Adipose tissue (tissue), 3 donors: ENCODE results near the gene GRM8. TPM values are rescaled to one million over a fixed set of nuclear protein-coding genes. Genes with fewer than 3 reads are reported as not detected.
"Not testable (repeated sequence)": the region's sequence is repeated elsewhere in the genome, so short reads cannot be mapped to it uniquely, and the experiment has no call there.

Experiments
- H3K27ac ChIP-seq: one replicate; pipeline ENCODE4 v1.5.1; 2013; ENCODE audit warnings: low read depth, low read length
- WGBS, 3 donors: extraction: QIAGEN DNeasy Blood & Tissue Kit; methylation state at CpG; one replicate each; pipeline ENCODE4 v1.1.7; 2013; 5-methylcytosine and 5-hydroxymethylcytosine counted together
- polyA plus RNA-seq, 3 donors: library from polyadenylated mRNA; stranded (reverse); fragments of 200-250 nt; gene quantifications; one replicate each; pipeline ENCODE4 v1.2.3, GENCODE V29; 2013
- donor health status: healthy with polysubstance abuse.
- donor health status: Bipolar disorder and iron deficiency.
- donor health status: healthy.

The GRM8 gene
- polyA plus RNA-seq, 3 donors = 0.07 to 0.08 TPM; not detected in 1

DNA sequence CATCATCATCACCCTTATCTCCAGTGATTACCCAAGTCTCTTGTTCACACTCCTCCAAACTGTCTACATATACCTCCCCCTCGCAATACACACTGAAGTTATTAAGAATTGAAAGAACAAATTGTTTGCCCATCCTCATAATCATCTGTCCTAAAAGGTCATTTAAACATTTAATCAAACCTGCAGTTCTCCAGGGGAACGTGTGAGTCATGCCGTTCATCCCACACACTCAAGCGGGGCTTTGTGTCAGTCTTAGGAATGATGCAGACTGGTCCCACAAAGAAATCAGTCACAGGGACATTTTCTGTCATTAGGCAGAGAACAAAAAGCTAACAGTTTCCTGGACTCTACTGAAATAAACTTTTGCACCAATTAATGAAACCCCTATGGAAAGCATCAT, 365.2 kb downstream of the GRM8 start:
- H3K27ac ChIP-seq = not testable (repeated sequence)
- 52 to 60% (median 59%) methylated on average over 4 of the region's 4 CpGs for WGBS, 3 donors

DNA sequence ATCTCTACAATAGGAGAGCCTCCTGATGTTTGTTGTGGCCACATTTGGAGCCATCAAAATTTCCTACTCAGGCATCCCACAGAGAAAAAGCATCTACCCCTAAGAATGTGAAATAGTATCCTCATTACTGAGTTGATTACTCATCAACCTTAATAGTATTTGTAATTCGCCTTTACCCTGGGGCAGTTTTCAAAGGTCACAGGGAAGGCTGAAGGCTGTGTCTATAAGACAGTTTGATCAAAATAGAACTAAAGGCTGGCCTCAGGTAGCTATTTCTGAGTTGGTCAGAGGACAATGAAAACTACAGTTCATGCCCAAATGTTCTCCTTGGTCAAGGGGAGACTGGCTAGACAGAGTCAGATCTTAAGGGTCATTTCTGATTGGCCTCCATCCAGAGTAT, 370.0 kb downstream of the GRM8 start:
- H3K27ac ChIP-seq = not testable (repeated sequence)
- 84 to 100% (median 85%) methylated on average over 1 of the region's 1 CpG for WGBS, 3 donors

DNA sequence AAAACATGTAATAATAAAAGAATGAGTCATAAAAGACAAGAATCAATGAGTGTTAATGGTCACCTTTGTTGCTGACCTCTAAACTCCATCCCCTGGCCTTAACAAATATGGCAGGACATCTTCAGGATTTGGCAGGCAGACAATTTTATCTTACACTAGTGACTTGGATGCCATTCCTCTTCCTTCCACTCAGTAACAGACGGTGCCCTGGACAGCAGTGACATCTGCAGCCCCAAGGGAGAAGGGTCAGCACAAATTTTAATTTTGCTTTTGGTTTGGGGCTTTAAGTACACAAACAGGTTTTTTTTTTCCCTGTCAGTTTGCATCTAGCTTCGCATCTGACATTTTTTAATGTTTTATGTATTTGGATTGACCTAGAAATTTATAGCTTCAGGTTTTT, 370.8 kb downstream of the GRM8 start:
- not testable (repeated sequence) for H3K27ac ChIP-seq
- 55 to 86% (median 58%) methylated on average over 2 of the region's 2 CpGs for WGBS, 3 donors

DNA sequence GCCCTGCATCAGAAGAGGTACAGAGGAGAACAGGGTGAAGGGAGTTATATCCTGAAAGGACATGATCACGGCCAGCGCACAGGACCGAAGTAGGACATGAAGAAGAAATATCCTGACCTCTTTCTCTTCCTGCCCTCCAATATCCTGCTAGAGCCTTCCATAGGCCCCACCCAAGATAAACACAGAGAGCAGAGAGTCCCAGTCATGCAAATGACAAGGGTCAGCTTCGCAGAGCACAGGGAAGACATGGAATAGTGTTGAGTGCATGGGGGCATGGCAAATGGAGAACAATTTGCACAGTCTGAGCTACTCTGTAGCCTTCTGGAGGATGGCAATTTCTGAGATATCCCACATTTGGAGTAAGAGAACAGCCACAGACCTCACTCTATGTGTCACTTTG, 371.4 kb downstream of the GRM8 start:
- 79 to 95% (median 84%) methylated on average over 4 of the region's 4 CpGs for WGBS, 3 donors
- no peak overlapping the region for H3K27ac ChIP-seq

DNA sequence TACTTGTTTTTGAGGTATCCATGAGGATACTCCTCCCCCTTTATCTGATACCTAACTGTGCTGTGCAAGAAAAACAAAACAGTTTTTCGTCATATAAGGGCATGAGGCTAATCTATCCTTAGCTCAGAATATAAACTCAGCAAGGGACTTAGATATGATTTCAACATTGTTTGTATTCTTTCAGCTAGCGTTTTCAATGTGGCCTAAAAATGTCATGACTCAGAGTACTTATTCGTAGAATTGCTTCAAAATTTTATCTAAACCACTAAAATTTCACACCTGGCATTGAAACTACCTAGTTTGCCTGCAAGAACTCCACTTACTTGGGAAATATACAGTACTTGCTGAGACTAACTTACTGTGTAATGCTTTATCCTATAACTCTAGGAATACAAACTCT, 376.2 kb downstream of the GRM8 start:
- 62 to 81% (median 72%) methylated on average over 3 of the region's 3 CpGs for WGBS, 3 donors
- H3K27ac ChIP-seq = not testable (repeated sequence)

DNA sequence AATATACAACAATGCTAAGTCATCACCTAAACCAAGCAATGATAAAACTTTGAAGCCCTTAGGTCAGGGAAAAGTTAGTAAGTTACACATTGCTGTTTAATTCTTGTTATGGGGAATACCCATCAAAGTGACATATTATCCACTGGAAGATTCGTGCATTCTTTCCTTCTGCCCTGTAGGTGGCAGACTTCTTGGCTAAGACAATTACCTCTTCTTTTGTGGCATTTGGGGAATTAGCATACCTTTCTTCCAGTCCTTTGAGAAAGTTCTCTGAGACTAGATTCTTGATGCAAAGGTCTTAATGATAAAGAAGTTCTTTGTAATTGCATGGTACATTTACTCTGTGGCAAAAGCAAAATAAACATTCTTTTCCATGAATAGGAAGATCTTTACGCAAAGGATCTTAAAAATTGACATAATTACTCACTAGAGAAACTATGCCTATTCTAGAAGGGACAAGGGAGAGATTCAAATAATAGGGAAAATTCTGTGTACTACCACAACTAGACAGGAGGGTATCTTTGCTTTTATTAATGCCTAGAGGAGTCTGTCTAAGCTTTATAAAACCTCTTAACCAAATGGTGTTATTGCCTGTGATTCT, 395.9 kb downstream of the GRM8 start:
- WGBS, 3 donors = 47 to 49% (median 49%) methylated on average over 2 of the region's 2 CpGs

DNA sequence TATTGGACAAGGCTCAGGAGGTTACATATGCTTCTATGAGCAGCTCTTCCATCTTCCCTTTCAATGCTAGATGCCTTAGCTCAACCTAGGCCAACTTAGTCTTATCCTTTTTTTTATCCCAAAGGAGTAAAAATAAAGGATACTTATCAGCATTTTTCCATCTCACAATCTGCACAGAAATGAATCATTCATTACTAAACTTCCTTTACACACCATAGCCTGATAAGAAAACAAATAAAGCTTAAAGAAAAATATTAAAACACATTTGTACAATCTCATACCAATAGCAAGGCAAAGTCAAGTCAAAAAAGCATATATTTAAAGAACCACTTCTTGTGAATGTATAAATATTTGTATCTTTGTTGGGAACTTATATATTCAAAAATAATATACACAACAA, 407.4 kb downstream of the GRM8 start:
- H3K27ac ChIP-seq = no peak overlapping the region

More for the DNA sequence above, 395.9 kb downstream of the GRM8 start:
- no peak overlapping the region for H3K27ac ChIP-seq

DNA sequence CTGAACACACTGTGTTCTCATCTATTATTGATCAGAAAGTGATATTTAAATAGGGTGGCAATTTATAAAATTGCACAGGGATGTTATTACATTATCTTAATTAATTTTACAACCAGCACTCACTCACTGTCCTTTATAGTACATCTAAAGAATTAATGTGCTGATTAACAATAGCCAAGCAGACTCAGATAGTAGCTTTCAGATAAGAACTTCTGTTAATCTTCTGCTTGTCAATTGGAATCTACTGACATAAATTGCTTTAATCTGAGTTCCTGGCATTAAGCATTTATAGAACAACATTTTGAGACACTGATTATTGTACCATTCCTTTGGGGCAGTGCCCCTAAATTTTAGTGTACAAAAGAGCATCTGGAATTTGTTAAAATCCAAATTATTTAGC, 408.9 kb downstream of the GRM8 start:
- H3K27ac ChIP-seq = no peak overlapping the region

DNA sequence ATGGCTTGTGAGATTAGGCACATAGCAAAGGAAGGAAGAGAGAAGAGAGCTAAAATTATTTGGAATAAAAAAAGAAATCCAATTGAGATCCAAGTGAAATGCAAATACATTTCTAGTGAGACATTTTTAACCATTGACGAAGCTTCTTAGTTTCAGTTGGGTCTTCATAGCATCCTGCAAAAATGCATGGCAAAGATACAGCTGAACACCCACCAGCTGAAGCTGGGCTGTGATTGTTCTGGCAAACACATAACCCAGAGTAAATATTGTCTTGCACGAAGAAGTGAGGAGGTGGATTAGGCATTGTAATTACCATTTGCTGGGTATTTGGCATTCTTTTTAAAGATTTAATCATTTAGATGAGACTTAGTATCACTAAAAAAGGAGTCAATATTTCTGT, 409.4 kb downstream of the GRM8 start:
- WGBS, 3 donors = 41 to 70% (median 50%) methylated on average over 2 of the region's 2 CpGs

DNA sequence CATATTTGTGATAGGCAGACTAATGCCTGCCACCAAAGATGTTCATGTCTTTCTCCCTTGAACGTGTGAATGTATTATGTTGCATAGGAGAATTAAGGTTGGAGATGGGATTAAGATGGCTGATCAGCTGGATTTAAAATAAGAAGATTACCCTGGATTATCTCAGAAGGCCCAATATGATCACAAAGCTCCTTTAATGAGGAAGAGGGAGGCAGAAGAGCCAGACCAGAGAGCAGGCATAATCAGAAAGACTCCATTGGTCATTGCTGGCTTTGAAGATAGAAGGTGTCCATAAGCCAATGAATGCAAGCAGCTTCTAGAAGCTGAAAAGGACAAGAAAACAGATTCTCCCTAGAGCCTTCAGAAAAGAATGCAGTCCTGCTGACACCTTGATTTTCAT, 410.3 kb downstream of the GRM8 start:
- H3K27ac ChIP-seq = no peak overlapping the region
- 89 to 93% (median 91%) methylated on average over 1 of the region's 1 CpG for WGBS, 3 donors

More for the DNA sequence above, 409.4 kb downstream of the GRM8 start:
- no peak overlapping the region for H3K27ac ChIP-seq

DNA sequence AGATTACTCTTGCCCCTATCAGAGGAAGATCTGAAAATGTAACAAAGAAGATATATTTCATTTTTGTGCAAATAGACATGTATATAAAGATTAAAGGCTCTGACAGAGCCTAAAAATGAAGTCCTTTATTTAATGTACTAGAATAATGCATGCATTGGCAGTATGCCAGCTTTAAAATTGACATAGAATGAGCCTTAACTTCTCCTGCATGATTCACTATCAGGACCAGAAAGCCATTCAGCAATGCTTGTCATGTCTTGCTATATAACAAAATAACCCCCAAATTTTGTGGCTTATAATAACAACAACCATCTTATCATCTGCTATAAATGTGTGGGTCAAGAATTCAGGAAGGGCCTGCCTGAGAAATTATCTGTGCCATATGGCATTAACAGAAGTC, 411.9 kb downstream of the GRM8 start:
- no peak overlapping the region for H3K27ac ChIP-seq

DNA sequence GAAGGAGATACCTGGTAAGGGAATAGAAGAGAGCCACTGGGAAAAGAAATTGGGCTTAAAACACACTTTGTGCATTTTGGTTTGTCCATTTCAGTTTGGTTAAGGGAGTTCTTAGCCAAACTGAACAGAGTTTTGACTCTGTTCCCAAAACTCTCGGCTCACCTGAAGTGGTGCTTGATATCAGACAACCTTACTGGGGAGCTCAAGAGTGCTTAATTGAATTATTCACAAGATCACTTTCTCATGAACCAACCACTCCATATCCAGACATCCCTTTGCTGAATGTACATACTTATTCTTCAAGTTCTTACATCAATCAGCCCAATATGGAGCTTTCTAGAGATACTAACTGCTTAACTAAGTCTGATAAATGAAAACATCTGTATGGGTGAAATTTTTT, 413.1 kb downstream of the GRM8 start:
- H3K27ac ChIP-seq = no peak overlapping the region
- 84 to 95% (median 85%) methylated on average over 1 of the region's 1 CpG for WGBS, 3 donors

DNA sequence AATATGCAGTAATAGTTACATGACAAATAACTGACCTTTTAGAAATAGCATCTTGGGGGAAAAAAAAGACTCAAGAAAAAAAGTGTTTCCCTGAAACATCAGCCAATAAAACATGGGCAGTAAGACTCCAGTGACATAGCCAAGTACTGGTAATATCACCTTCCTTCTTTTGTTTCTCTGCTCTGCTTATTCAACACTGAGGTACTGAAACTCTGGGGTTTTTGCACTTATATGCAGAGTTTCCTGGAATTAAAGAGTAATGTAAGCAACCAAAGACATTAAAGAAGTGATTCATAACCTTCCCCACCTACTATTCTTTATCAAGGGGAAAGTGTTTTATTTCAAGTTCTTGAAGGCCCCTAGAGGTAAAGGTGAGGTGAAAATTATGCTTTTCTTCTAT, 414.5 kb downstream of the GRM8 start:
- no peak overlapping the region for H3K27ac ChIP-seq

DNA sequence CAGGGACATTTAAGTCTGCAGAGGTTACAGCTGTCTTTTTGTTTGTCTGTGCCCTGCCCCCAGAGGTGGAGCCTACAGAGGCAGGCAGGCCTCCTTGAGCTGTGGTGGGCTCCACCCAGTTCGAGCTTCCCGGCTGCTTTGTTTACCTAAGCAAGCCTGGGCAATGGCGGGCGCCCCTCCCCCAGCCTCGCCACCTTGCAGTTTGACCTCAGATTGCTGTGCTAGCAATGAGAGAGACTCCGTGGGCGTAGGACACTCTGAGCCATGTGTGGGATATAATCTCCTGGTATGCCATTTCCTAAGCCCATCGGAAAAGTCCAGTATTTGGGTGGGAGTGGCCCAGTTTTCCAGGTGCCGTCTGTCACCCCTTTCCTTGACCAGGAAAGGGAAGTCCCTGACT, 421.5 kb downstream of the GRM8 start:
- 80 to 91% (median 90%) methylated on average over 7 to 9 of the region's 9 CpGs for WGBS, 3 donors
- not testable (repeated sequence) for H3K27ac ChIP-seq

DNA sequence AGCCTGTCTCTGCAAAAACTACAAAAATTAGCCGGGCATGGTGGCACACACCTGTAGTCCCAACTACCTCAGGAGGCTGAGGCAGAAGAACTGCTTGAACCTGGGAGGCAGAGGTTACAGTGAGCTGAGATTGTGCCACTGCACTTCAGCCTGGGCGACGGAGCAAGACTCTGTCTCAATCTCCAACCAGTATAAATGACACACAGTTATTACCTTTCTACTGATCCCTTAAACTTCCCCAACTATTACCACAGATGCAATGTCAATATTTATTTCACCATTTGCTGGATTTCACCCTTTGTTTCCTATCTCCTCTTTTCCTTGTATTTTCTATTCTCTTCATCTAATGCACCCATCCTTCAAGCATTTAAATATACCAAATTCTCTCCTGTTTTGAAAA, 431.8 kb downstream of the GRM8 start:
- no peak overlapping the region for H3K27ac ChIP-seq
- 89 to 94% (median 93%) methylated on average over 3 of the region's 3 CpGs for WGBS, 3 donors

DNA sequence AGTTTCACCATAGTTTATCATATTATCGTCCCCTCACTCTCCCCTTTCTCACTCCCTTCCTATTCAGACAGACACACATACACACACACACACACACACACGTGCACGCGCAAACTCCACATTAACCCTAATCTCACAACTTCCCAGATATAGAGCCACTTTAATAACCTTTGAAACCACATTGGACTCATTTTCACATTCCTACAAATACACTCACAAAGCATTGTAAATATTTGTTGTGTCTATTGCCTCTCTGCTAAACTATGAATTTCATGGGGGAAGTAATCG, 433.6 kb downstream of the GRM8 start:
- H3K27ac ChIP-seq = no peak overlapping the region
- WGBS, 3 donors = 80 to 86% (median 82%) methylated on average over 5 of the region's 5 CpGs

DNA sequence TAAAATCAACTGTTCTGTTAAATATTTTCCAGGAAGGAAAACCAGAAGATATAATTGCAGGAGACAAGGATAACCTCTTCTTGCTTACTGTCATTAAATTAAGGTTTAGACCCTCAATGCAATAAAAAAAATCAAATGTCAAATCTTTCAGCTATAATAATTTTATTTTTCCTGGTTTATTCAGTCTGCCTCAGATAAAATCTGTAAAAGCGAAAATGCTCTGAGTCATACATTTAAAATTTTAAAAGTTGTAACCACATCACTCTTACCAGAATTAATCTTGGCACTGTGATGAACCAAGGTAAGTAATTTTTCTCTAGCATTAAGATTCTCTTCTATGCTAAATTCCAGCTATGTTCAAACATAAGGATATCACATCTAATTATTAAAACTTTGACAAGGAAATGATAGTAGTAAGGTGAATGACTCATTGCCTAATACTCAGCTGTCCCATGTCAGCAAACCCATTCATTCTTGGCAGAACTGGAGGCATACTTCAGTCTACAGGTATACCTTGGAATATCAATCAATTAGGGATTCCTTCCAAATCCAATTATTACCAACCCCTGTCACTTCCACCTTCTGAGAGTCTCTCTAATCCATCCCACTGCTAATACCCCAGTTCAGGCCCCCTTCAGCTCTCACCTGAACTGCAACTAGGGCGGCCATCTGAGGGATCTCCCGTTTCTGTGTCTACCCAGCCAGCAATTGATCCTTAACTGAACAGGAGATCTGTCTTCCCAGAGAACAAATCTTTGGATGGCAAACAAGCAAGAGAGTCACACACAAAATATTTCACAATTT, 434.1 kb downstream of the GRM8 start:
- WGBS, 3 donors = 76 to 83% (median 78%) methylated on average over 3 of the region's 3 CpGs
- no peak overlapping the region for H3K27ac ChIP-seq

DNA sequence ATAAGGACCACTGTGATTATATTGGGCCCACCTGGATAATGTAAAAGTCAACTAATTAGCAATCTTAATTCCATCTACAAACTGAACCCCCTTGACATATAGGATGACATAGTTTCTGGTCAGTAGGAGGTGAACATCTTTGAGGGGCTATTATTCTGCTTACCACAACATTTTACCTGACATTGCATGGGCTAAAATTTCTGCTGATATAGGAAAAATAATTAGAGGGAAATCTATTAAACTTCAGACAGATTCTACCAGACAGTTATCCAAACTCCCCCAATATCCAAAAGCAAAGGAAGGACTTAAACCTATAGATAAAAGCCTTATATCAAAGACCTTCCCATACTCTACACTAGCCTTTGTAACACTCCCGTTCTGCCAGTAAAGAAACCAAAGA, 443.6 kb downstream of the GRM8 start:
- no peak overlapping the region for H3K27ac ChIP-seq
- WGBS, 3 donors = 69 to 86% (median 84%) methylated on average over 1 of the region's 1 CpG

DNA sequence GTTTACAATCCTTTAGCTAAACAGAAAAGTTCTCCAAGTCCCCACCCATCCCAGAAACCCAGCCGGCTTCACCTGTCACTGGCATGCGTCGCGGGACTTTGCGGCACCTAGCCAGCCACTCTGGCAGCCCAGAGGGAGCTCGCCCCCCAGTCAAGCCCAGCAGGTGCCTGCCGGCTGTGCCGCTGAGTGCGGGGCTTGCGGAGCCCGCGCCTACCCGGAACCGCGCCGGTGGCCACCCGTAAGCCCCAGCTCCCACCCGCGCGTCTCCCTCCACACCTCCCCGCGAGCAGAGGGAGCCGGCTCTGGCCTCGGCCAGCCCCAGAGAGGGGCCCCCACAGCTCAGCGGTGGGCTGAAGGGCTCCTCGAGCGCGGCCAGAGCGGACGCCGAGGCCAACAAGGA, 446.1 kb downstream of the GRM8 start:
- H3K27ac ChIP-seq = no peak overlapping the region
- 94 to 98% (median 96%) methylated on average over 31 of the region's 31 CpGs for WGBS, 3 donors

DNA sequence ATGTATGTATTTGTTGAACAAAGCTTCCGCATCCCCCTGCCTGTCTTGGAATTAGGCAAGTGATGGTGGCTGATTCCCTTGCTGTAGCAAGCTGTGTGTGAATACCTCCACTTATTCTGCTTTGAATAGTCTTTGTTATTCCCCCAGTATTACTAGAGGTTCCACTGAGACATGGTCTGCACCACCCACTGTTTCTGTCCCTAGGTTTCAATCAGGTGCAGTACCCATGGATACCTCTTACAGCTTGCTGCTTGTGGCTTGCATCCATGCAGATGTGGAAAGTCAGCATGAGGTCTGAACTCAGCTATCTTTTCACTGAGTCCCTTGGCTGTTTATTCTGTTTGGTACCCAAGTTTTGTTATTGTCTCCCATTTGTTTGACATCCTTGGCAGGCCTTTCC, 447.4 kb downstream of the GRM8 start:
- no peak overlapping the region for H3K27ac ChIP-seq
- WGBS, 3 donors = 90 to 96% (median 94%) methylated on average over 1 of the region's 1 CpG

DNA sequence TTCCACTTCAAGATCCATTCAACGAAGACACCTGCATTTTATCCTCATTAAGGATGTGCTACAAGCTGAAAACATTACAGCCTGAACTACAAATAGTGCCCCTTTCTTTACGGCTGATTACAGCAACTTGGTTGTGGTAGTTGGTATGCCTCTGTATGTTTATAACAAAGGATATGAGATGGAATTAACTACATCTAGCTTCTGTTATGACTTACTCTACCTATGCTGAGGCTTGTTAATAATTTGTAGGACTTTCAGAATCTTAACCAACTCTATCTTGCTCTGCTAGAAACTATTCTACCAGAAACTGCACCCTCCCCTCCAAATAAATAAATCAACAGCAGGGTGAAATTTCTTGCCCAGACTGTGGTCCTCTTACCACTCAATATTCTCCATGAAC, 448.1 kb downstream of the GRM8 start:
- H3K27ac ChIP-seq = no peak overlapping the region
- 30 to 63% (median 42%) methylated on average over 2 of the region's 2 CpGs for WGBS, 3 donors
